Amniotic epithelial cell (primary cell): ENCODE measurements around the gene SLC6A7.
"Not testable (repeated sequence)": the region's sequence is repeated elsewhere in the genome, so short reads cannot be mapped to it uniquely, and the experiment has no call there.

Experiments used
- DNase-seq: peaks from one replicate; pipeline ENCODE4 v3.0.0-alpha.2; 2010; ENCODE audit warnings: low read depth

SLC6A7 gene

DNA sequence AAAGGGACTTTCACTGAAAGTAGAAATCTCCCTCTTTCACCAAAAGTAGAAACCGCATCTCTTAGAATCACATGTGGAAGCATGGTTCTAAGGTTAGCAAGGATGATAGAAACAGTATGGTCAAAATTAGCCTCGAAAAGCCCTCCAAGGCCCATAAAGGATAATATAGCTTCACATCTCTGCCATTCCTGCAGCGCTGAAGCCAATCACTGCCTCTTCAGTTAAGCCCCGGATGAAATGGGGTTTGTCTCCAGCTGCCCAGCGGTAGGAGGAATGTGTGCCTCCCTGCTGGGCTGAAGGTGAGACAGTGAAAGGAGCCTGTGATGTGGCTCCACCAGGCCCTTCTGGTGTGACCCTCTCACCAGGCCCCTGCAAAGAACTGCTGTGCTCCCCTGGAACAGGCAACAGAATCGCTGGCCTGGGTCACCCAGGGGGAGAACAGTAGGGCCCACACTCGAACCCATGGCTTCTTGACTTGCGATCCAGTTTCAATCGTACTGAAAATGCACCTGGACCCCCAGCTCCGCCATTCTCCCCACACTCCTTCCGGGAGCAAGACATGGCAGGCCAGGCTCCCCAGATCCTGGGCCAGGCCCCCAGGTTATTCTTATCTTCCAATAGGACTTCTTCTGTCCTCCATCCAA is 52.5 kb downstream of the SLC6A7 start:
- DNase-seq: no peak

- DNase-seq: no peak
Measured at GRCh38 chr5:150243590-150243989, 53.7 kb downstream of the SLC6A7 start.

DNA sequence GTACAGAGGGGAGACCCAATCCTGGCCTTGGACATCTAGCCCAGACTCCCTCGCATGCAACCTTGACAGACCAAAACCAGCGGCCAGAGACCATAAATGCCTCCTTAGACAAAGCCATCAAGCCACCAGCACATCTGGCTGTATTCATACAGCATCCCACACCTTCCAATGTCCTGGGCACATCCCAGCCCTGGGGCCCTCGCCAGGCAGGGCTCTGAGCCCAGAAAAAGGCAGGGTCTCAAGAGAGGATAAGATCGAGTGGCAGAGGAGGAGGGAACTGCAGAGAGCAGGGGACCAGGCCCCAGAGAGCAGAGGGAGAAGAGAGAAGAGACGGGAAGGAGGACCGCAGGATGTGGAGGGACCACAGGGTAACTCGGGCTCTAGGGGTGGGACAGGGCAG is 54.3 kb downstream of the SLC6A7 start:
- no peak for DNase-seq

DNA sequence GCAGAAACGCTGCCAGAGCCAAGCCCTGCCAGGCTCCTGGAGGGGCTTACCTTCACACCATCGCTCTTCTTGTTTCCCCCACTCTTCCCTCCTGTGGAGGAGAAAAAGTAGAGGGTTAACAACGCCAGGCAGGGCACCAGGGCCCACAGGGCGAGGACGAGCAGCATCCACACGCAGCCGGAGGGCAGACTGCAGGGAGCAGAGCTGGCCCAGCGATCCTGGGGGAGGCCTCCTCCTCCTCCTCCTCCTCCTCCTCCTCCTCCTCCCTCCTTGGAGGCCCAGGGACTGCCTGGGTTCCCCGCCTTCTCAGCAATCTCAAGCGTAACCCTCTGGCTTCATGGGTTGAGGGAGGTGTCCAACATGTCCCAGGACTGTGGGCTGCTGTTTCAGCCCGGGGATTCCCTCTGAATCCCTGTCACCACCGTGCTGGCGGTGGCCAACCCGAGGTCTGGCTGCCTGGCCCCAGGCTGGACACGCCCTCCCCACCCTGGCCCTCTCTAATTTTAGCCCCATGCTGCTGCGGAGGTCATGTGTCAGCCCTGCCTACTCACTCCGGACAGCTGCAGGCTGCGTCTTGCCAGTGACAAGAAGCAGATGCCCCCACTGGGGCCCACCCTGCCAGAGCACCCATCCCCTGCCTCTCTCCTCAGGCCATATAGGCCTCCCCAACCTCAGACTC is 55.4 kb downstream of the SLC6A7 start:
- peak; percentile 55 for DNase-seq

DNA sequence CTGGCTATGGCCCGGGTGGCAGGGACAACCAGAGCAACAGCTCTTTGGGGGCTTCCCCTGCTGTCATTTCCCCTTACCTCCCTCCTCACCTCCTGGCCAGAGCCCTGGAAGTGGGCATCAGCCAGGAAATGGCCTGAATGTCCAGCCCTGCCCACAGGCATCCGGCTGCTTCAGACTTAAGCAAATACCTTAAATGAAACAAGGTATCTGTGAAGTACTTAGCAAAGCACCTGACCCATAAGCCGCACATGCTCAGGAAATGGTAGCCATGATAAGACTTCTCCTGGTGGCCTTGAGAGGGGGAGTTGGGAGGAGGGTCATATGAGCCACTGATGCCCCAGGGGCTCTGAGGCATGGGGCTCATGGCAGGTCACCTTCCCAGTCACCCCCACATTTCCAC is 55.9 kb downstream of the SLC6A7 start:
- DNase-seq: no peak

DNA sequence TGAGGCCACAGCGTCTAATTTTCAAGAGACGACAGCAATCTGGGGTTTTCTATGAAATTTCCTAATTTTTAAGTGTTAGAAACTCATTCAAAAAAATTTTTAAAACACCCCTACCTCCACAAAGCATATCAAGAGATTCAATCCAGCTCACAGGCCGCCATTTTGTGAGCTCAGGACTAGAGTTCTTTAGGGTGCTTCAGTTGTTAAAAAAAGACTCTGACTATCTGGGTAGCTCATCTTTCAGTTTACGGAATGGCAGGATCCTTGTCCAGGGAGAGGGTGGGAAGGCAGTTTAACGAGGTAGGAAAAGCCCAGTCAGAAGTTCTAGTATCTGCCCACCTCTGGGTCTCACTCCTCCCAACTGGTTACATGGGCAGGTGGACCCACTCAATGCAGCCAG is 56.6 kb downstream of the SLC6A7 start:
- DNase-seq: no peak

GRCh38 chr5:150246835-150247234 is 57.0 kb downstream of the SLC6A7 start:
- no peak for DNase-seq

DNA sequence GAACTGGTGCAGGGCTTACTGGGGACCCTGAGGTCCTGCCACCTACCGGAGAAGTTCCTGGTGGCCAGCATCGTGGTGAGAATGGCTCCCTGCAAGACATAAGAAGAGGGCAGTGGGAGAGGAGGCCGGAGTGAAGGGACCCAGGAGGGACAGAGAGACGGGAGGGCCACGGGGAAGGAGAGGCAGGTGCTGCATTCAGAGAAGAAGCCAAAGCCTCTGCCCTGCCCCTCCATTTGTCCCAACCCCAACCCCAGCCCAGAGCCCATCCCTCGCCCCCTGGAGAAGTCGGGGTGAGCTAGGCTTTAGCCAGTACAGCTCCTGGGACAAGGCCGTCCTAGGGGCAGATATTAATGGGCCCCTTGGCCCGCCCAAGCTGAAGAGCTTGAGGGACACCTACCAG is 57.9 kb downstream of the SLC6A7 start:
- no peak for DNase-seq

- not testable (repeated sequence) for DNase-seq
Measured at GRCh38 chr5:150248493-150248892, 58.6 kb downstream of the SLC6A7 start.

DNA sequence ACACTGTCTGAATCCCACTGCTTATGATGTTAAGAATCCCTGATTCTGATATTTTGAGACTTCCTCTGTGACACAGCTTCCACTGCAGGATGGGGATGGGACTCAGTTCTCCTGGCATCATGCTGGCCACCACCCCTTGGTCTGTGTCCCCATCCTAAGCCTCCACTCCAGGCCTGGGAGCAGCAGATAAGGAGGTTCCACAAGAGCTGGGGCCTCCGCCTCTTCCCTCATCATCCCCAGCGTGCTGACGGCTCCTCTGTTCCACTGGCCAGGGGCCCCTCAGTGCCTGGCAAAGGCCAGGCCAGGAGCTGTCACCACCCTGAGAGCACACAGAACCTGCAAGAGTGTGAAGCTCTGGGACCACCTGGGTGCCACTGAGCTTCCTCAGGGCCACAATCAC is 59.1 kb downstream of the SLC6A7 start:
- no peak for DNase-seq

DNA sequence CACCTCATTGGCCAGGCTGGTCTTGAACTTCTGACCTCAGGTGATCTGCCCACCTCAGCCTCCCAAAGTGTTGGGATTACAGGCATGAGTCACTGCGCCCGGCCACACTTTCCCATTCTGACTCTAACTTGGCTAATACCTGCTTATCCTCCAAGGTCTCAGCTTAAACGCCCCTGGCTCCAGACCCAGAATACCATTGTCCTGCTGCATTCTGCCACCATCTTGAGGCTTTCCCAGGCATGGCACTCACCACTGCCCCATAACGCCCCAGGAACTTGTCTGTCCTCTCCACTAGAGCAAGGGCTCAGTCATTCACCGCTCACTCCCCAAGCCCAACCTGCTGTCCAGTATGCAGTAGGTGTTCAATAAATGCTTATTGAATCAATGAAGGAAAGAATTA is 59.9 kb downstream of the SLC6A7 start:
- DNase-seq: no peak

GRCh38 chr5:150251504-150251903 is 61.6 kb downstream of the SLC6A7 start:
- DNase-seq: no peak

DNA sequence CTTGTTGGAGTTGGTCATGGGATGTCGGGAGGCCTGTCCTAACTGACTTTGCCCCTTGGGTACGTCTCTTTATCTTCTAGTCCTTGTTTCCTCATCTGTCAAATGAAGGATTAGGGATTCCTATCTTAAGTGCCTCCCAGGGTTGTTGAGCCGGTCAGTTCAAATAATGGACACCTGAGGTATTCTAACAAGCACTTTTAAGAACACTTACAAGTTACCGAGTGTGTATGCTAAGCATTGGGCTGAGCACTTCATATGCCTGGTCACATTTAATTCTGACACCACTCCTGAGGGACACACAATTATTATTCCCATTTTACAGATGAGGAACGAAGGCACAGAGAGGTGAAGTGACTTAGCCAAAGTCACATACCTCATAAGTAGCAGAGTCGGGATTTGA is 62.6 kb downstream of the SLC6A7 start:
- DNase-seq: no peak

- no peak for DNase-seq
Measured at GRCh38 chr5:150253416-150254208, 63.8 kb downstream of the SLC6A7 start.

GRCh38 chr5:150254363-150254762 is 64.5 kb downstream of the SLC6A7 start:
- no peak for DNase-seq

DNA sequence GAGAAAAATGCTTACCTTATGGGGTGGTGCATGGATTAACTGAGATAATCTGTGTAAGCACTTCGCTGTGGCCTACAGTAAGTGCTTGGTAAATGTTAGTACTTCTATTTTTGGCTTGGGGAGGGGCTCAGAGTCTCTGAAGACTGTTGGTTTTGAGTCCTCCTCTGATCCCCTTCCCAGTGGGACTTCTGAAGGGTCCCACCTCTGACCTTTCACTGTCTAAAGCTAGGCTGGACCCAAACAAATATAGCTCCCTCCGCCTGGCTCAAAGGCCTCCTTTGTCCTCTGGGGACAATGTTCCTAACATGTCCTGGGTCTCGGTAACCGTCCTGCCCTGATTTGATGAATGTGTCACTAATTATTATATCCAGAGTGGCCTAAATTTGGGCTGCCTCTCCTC is 64.9 kb downstream of the SLC6A7 start:
- DNase-seq: no peak

DNA sequence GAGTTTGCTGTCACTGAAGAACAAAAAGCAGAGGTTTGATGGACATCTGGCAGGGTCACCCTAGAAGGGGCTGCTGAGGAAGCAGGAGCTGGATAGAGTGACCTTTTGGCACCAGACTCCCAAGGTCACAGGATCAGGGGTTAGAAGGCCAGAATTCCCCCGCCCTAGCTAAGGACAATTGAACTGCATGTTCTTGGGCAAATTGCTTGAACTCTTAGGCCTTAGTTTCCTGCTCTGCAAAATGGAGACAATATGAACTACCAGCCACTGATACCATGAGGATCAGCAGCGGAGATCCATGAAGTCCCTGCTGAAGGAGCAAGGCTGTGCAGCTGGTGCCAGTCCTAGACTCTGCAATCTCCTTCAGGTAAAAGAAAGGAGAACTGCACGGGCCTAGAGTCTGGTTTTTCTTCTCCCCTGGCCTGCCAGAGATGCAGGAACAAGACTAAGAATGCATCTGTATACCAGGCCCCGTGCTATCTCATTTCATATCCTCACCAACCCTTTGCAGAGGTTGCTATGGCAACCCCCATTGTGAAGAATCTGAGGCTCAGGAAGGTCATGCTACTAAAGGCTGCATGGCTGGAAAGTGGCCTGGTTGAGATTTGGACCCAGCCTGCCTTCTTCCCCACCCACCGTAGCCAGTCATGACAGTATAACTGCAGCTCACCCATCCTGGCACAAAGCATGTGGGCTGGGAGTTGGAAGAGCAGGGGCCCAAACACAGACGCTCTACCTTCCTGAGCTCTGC is 66.0 kb downstream of the SLC6A7 start:
- DNase-seq: peak; percentile 50

DNA sequence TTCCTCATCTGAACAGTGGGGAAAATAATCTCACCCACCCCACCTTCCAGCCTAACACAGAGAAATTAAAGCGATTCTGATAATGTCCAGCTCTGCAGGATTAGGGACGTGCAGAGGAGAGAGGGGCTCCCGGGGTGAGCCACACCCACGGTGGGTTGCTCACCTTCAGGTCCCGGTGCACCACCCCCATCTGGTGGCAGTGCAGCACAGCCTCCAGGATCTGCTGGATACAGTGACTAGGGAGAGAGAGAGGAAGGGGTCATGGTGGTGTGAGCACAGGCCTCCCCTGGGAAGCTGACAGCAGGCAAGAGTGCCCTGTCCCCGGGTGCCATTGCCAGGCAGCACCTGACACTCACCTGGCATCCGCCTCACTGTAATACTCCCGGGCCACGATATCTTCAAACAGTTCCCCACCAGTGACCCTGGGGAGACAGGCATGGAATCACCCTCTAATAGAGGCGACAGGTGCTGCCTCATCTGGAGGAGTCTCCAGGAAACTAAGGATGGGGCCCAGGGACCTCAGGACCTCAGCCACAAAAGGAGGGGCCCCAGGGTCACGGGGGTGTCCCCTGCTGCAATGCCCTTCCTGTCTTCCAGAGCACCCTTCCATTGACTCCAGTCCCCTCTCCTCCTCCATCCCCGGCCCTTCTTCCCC is 66.7 kb downstream of the SLC6A7 start:
- no peak for DNase-seq

DNA sequence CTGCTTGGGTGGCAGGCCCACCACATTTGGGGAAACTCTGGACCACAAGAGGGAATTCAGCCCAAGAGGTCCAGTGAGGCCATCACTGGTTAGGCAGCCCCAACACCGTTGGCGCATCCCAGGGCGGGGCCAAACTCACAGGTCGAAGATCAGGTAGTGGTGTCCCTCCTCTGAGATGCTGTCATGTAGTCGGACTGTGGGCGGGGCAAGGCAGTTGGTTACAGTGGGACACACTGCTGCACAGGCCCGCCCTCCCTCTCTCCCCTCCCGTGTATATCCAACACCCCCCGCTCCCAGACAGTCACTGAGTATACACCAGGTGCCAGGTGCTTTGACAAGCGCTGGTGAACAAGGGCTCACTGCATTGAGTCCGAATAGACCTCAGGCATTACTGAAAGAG is 67.6 kb downstream of the SLC6A7 start:
- no peak for DNase-seq

GRCh38 chr5:150258130-150258529 is 68.3 kb downstream of the SLC6A7 start:
- no peak for DNase-seq
